Measurements from ENCODE around the gene SMC4.

SMC4 gene

GRCh38 chr3:160478338-160478737, 78.9 kb downstream of the SMC4 start:
- no peak for DNase-seq (ENCODE audit: low read depth)

GRCh38 chr3:160479376-160479775, 79.9 kb downstream of the SMC4 start:
- DNase-seq (ENCODE audit: low read depth) = no peak

- no peak for DNase-seq (ENCODE audit: low read depth)
Measured at GRCh38 chr3:160480931-160481330, 81.5 kb downstream of the SMC4 start.

GRCh38 chr3:160481856-160482255, 82.4 kb downstream of the SMC4 start:
- DNase-seq (ENCODE audit: low read depth) = no peak

GRCh38 chr3:160482796-160483195, 83.3 kb downstream of the SMC4 start:
- no peak for DNase-seq (ENCODE audit: low read depth)

All from T-helper 22 cell (primary cell).